Loucy (cell line): ENCODE data around the gene MRPL48.

Source experiments
- EZH2phosphoT487 ChIP-seq: fragments of 200-600 bp; IDR thresholded peaks from 2 replicates; pipeline ENCODE4 v1.6.1; 2018; ENCODE audit warnings: antibody characterized with exemption, mild to moderate bottlenecking, moderate library complexity, borderline replicate concordance
- TF ChIP-seq, protein P1 (sequence below): fragments of 200-600 bp; sonication (generic); conservative IDR thresholded peaks from 2 replicates; pipeline ENCODE4 v1.5.1; 2014; ENCODE audit warnings: mild to moderate bottlenecking, antibody characterized with exemption, low read length

- TF ChIP-seq, protein P1, sequence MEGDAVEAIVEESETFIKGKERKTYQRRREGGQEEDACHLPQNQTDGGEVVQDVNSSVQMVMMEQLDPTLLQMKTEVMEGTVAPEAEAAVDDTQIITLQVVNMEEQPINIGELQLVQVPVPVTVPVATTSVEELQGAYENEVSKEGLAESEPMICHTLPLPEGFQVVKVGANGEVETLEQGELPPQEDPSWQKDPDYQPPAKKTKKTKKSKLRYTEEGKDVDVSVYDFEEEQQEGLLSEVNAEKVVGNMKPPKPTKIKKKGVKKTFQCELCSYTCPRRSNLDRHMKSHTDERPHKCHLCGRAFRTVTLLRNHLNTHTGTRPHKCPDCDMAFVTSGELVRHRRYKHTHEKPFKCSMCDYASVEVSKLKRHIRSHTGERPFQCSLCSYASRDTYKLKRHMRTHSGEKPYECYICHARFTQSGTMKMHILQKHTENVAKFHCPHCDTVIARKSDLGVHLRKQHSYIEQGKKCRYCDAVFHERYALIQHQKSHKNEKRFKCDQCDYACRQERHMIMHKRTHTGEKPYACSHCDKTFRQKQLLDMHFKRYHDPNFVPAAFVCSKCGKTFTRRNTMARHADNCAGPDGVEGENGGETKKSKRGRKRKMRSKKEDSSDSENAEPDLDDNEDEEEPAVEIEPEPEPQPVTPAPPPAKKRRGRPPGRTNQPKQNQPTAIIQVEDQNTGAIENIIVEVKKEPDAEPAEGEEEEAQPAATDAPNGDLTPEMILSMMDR: no peak
- no peak for TF ChIP-seq EZH2phosphoT487
Measured at GRCh38 chr11:73893041-73893440, 105.4 kb downstream of the MRPL48 start.
